NT2/D1 (cell line): Measurements from ENCODE around the gene SLC4A4.

Source experiments
- SUZ12 ChIP-seq: IDR thresholded peaks from 2 replicates; pipeline ENCODE4 v1.6.1; 2011; ENCODE audit not compliant: insufficient read length, insufficient read depth; ENCODE audit errors: extremely low read depth
- YY1 ChIP-seq: IDR thresholded peaks from 2 replicates; pipeline ENCODE4 v1.6.1; 2011; ENCODE audit not compliant: insufficient read length, insufficient read depth
- ZNF274 ChIP-seq: IDR thresholded peaks from 2 replicates; pipeline ENCODE4 v1.6.1; 2011; ENCODE audit warnings: mild to moderate bottlenecking, low read depth, low read length

DNA sequence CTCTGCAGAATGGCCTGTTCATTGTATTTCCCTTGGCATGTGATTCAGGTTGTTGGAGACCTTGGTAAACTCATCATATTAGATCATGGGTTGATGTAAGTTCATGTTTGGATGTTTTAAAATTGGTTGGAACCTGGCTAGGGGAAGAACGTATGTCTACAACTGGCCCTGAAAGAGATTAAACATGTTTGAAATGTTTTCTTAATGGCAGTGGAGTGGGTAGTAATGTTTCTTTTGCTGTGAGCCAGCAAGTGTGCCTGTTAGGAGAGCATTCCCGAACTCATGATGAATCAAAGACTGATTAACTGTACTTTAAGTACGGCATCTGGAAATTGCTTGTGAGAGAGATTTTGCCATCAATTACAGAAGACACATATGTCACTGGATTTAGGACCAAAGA is 44.5 kb upstream of the SLC4A4 start:
- TF ChIP-seq ZNF274 (no peak), YY1 (no peak), SUZ12 (no peak)
